HL-60 (cell line): ENCODE results near the gene HYPK.
A peak's percentile ranks its signal among the peaks of the same experiment; 100 is the strongest.

Experiments used
- DNase-seq, 2 experiments: peaks; one replicate each; pipeline ENCODE4 v3.0.0-alpha.2; 2010 to 2020; ENCODE audit warnings: low read depth in 1 of 2, low spot score in 1 of 2
- H3K27ac ChIP-seq: fragments of 250-450 bp; sonication (Bioruptor Pico); replicated peaks from 2 replicates; pipeline ENCODE4 v1.5.1; 2020; ENCODE audit warnings: mild to moderate bottlenecking, moderate library complexity
- H3K27me3 ChIP-seq: fragments of 250-450 bp; sonication (Bioruptor Pico); 2 replicates; pipeline ENCODE4 v1.5.1; 2021; ENCODE audit warnings: mild to moderate bottlenecking, moderate library complexity; ENCODE audit not compliant: insufficient read depth, poor library complexity, severe bottlenecking
- H3K4me3 ChIP-seq: replicated peaks from 2 replicates; pipeline ENCODE4 v1.5.1; 2011; ENCODE audit warnings: mild to moderate bottlenecking, control low read depth, low read length; ENCODE audit not compliant: insufficient read depth
- CTCF ChIP-seq: IDR thresholded peaks from one replicate; pipeline ENCODE4 v1.5.1; 2011; ENCODE audit warnings: low read length, control low read depth, inconsistent platforms; ENCODE audit not compliant: insufficient read depth
- GABPA ChIP-seq: IDR thresholded peaks from 2 replicates; pipeline ENCODE4 v1.6.1; 2012; ENCODE audit warnings: low read depth
- POLR2AphosphoS5 ChIP-seq: IDR thresholded peaks from 2 replicates; pipeline ENCODE4 v1.6.1; 2012; ENCODE audit warnings: low read depth
- REST ChIP-seq: IDR thresholded peaks from 2 replicates; pipeline ENCODE4 v1.6.1; 2012; ENCODE audit warnings: low read depth; ENCODE audit not compliant: insufficient replicate concordance
- SPI1 ChIP-seq: IDR thresholded peaks from 2 replicates; pipeline ENCODE4 v1.6.1; 2012; ENCODE audit warnings: low read depth, mild to moderate bottlenecking, borderline replicate concordance
- long read RNA-seq: library from polyadenylated mRNA; unstranded; transcript quantifications from one replicate; pipeline ENCODE4 v2.0.0, GENCODE V29; 2020

HYPK gene
- long read RNA-seq, transcript HYPK-202 (4 exons, 1,051 nt), result major isoform, 14 of 19 reads
- long read RNA-seq, partial matches to known transcripts, result 0 of 19 reads
- long read RNA-seq, other reads (novel, unspliced or antisense), result 3 of 19 reads

DNA sequence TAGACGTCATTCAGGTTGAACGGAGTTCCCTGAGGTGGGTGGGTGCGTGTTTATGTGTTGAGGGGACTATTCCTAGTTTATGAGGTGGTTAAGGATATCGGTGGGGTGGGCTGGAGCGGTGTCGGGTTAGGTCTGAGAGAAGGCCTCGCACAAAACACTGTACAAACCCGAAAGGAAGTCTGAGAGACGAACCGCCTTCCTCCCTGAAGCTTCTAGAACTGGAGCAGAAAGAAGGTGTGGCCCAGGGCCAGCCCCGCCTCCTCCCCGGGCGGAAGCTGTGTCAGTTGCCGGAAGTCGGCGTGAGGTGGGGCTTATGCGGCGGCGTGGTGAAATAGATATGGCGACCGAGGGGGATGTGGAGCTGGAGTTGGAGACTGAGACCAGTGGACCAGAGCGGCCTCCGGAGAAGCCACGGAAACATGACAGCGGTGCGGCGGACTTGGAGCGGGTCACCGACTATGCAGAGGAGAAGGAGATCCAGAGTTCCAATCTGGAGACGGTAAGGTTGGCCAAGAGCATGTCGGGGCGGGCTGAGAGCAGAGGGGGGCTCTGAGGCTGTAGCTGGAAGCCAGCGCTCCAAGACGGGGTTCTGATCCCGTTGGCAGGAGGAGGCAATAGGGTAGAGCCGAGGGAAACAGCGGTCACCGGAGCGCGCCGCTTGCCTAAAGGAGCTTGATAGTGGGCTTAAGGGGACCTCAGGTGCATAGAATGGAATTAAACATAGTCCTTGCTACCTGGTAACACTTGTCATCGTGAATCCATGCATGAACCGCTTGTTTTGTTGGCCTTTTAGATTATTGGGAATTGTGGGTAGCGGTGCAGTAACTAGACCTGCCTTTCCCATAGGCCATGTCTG is at the start of gene HYPK:
TSS of gene HYPK (plus strand) at position 314 of the 856 bp plus-strand sequence. CDS start at position 338, 24 bp downstream.
- Histone ChIP-seq H3K4me3 (peak within 1 kb of the TSS; percentile 98), H3K27me3 (no peaks in the 10 kb centered on the region), H3K27ac (peak within 1 kb of the TSS; percentile 80)
- peak; percentile 67 to 93 for DNase-seq
- no peak for TF ChIP-seq CTCF
- peak; percentile 85 for TF ChIP-seq GABPA
- peak; percentile 93 for TF ChIP-seq POLR2AphosphoS5
- peak; percentile 36; the same call in 1 of the 2 replicates for TF ChIP-seq SPI1

DNA sequence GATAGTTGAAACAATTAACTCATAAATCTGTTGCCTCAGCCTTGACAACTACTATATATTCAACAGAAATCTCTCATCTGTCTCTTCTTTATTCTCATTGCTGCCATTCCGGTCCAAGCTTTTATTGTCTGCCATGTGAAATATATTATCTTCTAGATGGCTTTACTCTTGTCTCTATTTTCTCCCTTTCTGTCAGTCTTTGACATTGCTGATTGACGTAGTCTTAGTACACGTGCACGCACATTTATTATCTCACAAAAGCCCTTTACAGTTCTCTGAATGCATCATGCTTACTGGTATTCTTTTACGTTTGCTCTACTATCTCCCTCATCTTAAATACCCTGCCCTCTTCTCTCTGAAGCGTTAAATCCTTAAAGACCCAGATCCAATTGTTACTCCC is 48.5 kb upstream of the HYPK start:
- Histone ChIP-seq H3K27me3 (no peaks in the 10 kb centered on the region), H3K27ac (no peak overlapping the region), H3K4me3 (no peak overlapping the region)
- DNase-seq, result no peak
- TF ChIP-seq GABPA (no peak), POLR2AphosphoS5 (no peak), SPI1 (no peak), REST (no peak), CTCF (no peak)

- TF ChIP-seq CTCF (no peak), POLR2AphosphoS5 (no peak), REST (no peak), SPI1 (no peak), GABPA (no peak)
- H3K4me3 ChIP-seq, result no peak overlapping the region
- no peak overlapping the region for H3K27ac ChIP-seq
- no peaks in the 10 kb centered on the region for H3K27me3 ChIP-seq
- no peak for DNase-seq
Measured at GRCh38 chr15:43762824-43763223, 37.6 kb upstream of the HYPK start.
